Umbilical cord (tissue), 2 donors: ENCODE measurements around the gene PRDX5. TPM values are rescaled to one million over a fixed set of nuclear protein-coding genes. Genes with fewer than 3 reads are reported as not detected.
"Not testable (repeated sequence)": the region's sequence is repeated elsewhere in the genome, so short reads cannot be mapped to it uniquely, and the experiment has no call there.

Experiments
- DNase-seq: peaks from one replicate; pipeline ENCODE4 v3.0.0-alpha.2; 2015; ENCODE audit warnings: low spot score
- total RNA-seq: library from RNA; depleted of rRNA; stranded (reverse); fragments of >200 nt; gene quantifications from one replicate; pipeline ENCODE4 v1.2.3, GENCODE V29; 2014; ENCODE audit warnings: low replicate concordance; ENCODE audit not compliant: insufficient read depth

PRDX5 gene
- total RNA-seq, 1 donor from 2014 or later, result 152 TPM

DNA sequence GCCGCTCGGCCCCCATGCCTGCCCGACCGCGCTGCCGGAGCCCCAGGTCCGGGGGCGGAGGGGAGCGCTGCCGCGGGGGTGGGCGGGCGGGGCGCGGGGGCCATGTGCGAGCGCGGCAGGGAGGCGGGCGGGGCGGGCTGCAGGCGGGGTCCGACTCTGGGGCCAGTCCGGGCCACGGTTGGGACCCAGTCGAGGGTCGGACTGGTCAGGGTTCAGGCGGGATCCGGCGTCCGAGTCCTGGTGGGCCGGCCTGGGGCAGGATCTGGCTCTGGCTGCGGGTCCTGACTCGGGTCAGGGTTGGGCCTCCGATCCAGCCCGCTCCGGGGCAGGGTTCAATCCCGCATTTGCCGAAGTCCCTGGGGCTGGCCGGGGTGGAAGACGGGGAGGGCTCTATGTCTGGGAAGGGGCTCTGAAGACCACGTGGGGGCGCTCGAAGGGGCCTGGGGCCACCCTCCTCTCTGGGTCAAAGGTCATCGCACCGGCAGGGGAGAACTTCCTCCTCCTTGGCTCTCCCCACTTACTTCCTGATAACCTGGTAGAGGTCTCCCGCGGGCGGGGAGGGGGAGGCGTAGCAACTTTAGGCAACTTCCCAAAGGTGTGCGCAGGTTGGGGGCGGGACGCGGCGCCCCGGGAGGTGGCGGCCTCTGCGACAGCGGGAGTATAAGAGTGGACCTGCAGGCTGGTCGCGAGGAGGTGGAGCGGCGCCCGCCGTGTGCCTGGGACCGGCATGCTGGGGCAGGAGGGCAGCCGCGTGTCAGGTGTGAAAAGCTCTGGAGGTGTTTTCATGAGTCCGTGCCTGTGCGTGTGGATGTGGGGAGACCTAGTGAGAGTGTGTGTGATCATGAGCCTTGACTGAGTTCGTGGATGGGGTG is 12.0 kb upstream of the PRDX5 start:
- DNase-seq, result peak; percentile 54

DNA sequence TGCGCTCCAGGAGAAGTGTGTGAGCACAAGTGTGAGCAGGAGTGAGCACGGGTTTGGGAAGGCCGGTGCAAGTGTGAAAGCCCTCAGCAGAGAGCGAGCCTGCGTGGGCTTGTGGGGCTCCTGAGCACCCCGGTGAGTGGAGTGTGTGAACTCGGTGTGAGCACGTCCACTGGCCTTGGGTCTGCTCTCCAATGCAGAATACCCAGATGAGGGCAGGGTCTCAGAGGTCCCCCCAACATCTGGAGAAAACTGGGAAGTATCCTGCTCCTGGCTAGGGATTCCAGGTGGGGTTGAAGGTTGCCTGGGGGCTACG is 11.4 kb upstream of the PRDX5 start:
- DNase-seq, result no peak

DNA sequence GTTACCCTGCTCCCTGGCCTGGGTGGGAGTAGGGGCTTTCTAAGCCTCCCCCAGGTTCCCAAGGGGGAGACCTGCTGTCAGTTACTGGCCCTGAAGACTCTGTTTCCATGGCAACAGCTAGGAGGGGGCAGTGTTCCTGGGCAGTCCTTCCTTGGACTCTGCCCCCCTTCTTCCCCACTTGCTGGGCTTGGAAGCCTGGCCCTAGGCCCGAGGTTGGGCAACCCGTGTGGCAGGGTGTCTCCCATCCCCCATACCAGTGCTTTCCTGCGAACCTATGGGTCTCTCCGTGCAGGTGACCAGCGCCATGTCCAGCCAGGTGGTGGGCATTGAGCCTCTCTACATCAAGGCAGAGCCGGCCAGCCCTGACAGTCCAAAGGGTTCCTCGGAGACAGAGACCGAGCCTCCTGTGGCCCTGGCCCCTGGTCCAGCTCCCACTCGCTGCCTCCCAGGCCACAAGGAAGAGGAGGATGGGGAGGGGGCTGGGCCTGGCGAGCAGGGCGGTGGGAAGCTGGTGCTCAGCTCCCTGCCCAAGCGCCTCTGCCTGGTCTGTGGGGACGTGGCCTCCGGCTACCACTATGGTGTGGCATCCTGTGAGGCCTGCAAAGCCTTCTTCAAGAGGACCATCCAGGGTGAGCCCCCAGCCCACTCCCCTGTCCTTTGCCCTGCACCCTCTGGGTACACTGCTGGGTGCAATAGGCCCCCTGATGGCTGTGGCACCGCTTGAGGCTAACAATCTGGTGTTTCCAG is 10.9 kb upstream of the PRDX5 start:
- DNase-seq, result no peak

DNA sequence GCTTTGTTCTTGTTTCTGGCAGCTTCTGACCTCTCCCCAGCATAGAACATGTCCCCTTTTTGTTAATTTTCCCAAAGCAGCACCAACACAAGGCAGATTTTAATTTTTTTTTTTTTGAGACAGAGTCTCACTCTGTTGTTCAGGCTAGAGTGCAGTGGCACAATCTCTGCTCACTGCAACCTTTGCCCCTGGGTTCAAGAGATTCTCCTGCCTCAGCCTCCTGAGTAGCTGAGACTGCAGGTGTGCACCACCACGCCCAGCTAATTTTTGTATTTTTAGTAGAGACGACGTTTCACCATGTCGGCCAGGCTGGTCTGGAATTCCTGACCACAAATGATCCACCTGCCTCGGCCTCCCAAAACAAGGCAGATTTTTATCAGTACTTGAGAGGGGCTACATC is 10.1 kb upstream of the PRDX5 start:
- not testable (repeated sequence) for DNase-seq

DNA sequence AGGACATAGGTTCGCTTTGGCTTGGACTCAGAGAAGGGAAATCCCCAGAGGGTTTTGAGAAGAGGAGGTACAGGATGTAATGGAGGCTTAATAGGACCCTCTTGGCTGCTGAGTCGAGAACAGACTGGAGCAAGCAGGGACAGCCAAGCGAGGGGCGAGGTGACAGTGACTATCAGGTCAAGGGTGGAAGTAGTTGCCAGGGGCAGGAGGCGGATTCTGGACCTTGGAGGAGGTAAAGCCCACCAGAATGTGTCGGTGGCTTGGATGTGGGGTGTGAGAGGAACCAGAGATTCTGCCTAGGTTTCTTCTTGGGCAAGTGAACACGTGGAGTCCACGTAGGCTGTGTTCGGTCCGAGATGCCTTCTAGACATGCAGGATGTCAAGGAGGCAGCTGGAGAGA is 5.0 kb upstream of the PRDX5 start:
- no peak for DNase-seq

DNA sequence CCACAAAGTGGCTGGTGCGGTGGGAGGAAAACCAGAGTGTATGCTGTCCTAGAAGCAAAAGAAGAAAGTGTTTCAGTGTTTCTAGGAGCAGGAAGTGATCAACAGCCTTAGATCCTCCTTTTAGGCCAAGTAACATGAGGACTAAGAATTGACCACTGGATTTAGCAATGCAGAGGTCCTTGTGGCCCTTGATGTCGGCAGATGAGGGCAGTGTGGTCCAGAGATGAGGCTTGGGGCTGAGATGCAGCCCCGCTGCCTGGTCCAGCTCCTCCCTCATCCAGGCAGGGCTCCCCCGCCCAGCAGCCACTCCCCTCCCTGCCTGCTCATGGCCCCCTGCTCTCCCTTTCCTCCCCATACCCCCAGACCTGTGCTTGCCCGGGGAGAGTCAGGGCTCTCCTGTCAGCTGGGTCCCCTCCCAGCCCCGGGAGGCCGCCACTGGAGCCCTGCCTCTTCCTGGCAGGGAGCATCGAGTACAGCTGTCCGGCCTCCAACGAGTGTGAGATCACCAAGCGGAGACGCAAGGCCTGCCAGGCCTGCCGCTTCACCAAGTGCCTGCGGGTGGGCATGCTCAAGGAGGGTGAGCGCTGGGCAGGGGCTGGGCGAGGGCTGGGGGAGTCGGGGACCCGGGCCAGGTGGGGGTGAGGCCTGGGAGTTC is 4.3 kb upstream of the PRDX5 start:
- no peak for DNase-seq

DNA sequence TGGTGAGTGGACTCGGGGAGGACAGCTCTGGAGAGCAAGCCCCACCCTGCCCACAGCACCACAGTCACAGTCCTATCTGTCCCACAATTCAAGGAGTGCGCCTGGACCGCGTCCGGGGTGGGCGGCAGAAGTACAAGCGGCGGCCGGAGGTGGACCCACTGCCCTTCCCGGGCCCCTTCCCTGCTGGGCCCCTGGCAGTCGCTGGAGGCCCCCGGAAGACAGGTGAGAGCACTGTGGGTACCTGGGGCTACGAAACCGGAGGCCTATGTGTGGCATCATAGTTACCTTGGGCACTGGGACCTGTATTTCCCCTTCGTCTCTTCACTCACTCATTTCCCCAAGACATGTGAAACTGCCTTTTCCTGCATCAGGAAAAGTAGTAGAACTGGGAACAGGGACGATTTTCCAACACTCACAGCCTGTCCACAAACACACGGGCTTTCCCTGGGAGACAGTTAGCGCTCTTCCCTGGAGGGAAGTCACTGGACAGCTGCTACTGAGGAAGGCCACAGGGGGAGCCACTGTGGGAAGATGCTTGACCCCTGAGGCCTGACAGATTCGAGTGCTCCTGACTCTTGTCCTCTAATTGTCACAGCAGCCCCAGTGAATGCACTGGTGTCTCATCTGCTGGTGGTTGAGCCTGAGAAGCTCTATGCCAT is 3.6 kb upstream of the PRDX5 start:
- no peak for DNase-seq

DNA sequence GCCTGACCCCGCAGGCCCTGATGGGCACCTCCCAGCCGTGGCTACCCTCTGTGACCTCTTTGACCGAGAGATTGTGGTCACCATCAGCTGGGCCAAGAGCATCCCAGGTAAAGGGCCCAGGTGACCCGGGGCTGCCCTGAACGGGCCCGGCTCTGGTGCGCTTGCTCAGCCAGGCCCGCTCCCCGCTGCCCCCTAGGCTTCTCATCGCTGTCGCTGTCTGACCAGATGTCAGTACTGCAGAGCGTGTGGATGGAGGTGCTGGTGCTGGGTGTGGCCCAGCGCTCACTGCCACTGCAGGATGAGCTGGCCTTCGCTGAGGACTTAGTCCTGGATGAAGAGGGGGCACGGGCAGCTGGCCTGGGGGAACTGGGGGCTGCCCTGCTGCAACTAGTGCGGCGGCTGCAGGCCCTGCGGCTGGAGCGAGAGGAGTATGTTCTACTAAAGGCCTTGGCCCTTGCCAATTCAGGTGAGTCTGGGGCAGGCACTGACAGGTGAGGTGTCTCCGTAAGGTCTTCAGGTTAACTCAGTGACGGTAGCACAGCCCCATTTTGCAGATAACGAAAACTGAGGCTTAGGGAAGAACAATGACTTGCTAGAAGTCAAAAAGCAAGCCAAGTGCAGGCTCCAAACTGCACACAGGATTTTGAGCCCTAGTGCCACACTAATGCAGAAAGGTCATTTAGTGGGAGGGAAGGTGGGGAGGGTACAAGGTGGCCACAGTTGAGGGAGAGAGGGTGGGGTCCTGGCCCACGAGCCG is 2.9 kb upstream of the PRDX5 start:
- no peak for DNase-seq

DNA sequence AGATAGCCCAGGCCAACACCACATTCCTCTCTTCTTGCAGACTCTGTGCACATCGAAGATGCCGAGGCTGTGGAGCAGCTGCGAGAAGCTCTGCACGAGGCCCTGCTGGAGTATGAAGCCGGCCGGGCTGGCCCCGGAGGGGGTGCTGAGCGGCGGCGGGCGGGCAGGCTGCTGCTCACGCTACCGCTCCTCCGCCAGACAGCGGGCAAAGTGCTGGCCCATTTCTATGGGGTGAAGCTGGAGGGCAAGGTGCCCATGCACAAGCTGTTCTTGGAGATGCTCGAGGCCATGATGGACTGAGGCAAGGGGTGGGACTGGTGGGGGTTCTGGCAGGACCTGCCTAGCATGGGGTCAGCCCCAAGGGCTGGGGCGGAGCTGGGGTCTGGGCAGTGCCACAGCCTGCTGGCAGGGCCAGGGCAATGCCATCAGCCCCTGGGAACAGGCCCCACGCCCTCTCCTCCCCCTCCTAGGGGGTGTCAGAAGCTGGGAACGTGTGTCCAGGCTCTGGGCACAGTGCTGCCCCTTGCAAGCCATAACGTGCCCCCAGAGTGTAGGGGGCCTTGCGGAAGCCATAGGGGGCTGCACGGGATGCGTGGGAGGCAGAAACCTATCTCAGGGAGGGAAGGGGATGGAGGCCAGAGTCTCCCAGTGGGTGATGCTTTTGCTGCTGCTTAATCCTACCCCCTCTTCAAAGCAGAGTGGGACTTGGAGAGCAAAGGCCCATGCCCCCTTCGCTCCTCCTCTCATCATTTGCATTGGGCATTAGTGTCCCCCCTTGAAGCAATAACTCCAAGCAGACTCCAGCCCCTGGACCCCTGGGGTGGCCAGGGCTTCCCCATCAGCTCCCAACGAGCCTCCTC is 2.0 kb upstream of the PRDX5 start:
- not testable (repeated sequence) for DNase-seq

DNA sequence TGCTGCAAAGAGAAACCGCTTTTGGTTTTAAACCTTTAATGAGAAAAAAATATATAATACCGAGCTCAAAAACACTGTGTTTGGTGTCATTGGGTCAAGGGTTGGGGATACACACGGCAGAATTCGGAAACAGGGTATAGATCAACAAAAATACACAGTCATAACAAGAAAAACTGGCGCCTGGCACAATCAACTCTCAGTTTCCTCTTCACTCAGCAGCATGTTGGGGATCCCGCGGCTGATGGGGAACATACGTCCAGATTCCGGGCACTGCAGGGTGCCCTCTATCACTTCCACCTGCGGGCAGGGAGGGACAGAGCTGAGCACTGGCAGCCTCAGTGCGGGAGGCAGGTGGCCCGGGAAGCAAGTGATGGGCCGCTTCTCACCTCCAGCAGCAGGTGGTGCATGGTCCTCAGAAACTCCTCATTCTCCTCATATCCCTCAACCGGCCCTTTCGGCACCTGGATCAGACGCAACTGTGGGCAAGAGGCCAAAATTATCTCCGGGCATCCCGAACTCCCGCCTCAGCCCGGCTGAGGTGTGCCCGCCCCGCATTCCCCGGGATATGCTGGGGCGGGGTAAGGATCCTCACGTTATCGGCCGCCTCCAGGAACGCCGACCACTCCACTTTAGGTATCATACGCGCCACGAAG is 1.1 kb upstream of the PRDX5 start:
- no peak for DNase-seq

DNA sequence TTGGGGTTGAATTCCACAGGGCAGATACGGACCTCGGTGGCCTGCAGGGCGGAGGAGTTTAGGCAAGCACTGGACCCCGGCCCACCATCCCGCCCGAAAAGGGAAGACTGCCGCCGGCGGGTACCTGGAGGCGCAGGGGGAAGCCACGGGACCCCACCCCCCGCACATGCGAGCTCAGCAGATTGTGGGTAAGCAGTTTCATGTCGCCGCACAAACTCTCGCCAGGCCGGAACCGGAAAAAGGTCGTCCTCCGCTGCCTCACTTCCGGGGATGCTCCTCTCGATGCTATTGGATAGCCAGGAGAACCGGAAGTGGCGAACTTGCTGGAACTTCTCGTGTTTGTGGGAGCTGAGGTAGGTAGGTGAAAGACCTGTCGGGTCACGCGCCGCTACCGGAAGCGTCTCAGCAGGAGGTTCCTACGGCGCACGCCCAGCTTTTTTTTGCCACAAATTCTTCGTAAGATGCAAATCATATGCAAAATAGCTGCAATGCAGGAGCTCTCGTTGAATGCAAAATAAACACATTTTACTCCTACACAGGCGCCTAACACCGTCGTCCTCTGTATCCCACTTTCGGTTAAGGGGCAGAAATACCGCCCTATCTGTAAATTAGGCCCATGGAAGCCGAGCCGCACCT is 478 bp upstream of the PRDX5 start, which contains the start of gene TRMT112:
Gene TRMT112, minus strand, starts transcription at position 235 of the 636 bp plus-strand sequence. Its CDS starts 33 bp downstream, at position 202.
- DNase-seq, result peak; percentile 99

DNA sequence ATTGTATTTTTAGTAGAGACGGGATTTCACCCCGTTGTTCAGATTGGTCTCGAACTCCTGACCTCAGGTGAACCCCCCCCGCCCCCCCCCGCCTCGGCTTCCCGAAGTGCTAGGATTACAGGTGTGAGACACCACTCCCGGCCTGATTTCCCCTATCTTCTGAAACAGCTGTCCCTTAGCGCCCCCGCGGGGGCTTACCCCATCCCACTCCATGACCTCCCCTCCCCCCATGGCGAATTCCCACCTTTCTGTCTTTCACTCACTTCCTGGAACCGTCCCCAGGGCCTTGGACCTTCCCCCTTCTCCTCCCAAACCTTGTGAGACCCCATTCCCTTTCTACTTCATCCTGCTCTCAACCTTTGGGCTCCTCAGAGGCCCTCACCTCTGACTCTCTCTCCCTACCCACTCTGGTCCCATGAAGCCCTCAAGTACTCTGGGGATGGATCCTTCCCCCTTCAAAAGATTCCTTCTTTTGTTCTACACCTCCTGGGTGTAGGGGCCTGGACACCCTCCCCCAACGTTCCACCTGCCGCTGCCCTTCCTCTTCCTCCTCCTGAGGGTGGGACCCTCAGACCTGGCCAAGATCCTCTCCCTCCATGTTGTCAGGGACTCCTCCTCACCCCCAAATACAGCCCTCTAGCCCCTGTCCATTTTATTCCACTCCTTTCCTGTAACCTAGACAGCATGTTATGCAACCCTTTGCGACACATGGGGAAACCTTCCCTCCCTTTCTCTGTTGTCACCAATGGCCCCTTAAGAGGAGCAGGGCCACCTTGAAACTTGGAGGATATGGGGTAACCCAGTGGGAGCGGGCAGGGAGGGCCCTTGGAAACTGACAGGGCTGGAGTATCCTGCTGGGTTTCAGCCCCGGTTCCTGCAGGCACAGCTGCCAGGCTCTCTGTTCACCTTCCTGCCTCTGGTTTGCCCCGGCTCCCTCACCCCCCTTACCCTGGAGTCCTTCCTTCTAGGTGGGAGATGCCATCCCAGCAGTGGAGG is 1.1 kb downstream of the PRDX5 start:
- DNase-seq, result no peak

DNA sequence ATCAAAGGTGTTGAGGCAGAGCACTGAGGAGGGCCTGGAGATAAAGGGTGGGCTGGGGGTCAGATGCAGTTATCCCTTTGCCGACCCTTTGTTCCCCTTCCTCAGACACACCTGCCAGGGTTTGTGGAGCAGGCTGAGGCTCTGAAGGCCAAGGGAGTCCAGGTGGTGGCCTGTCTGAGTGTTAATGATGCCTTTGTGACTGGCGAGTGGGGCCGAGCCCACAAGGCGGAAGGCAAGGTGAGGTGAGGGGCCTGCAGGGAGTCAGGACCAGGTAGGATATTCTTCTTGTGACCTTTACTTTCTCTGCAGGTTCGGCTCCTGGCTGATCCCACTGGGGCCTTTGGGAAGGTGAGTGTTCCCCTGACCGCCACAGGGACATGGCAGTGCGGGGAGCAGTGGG is 2.6 kb downstream of the PRDX5 start:
- DNase-seq, result no peak

DNA sequence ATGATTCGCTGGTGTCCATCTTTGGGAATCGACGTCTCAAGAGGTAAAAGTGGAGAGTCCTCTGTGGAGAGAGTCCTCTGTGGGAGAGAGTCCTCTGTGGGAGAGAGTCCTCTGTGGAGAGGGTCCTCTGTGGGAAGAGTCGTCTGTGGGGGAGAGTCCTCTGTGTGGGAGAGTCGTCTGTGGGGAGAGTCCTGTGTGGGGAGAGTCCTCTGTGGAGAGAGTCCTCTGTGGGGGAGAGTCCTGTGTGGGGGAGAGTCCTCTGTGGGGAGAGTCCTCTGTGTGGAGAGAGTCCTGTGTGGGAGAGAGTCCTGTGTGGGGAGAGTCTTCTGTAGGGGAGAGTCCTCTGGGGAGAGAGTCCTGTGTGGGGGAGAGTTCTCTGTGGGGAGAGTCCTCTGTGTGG is 3.1 kb downstream of the PRDX5 start:
- no peak for DNase-seq

DNA sequence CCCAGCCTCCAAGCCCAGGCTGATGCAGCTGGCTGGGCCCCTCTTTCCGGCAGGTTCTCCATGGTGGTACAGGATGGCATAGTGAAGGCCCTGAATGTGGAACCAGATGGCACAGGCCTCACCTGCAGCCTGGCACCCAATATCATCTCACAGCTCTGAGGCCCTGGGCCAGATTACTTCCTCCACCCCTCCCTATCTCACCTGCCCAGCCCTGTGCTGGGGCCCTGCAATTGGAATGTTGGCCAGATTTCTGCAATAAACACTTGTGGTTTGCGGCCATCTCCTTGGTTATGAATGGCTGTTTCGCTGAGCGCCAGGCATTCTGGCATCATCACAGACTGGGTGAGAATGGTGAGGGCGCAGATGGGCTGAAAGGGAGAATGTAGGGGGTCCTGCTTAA is 3.6 kb downstream of the PRDX5 start:
- no peak for DNase-seq

DNA sequence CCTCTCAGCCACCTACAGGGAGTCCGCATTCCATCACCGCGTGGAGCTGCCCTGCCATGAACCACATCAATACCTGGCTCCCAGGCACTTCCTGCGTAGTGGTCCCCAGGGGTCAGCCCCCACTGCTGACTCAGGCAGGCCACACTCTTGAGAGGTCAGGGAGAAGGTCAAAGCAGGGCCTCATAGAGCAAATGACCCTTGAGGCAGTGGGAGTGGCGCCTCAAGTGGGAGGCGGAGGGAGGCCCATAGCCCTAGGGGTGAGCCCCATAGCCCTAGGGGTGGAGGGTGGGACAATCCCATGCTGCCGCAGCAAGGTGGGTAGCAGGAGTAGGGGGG is 5.0 kb downstream of the PRDX5 start:
- no peak for DNase-seq

DNA sequence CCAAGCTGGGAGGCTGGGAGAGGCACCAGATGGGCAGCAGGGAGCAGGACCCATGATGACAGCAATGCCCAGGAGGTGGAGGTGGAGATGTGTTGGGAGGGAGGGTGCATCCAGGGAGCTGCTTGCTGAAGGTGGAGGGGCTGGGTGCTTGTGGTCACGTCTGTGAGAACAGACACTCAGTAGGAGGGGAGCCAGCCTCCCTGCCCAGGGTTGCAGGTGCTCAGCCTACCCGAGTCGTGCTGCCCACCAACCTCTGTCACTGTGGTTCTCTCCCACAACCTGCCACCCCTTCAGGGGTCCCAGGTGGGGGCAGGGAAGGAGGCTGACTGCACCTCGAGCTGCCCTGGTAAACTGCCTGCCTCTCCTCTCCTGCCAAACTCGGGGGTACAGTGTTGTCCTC is 5.5 kb downstream of the PRDX5 start:
- DNase-seq, result no peak

DNA sequence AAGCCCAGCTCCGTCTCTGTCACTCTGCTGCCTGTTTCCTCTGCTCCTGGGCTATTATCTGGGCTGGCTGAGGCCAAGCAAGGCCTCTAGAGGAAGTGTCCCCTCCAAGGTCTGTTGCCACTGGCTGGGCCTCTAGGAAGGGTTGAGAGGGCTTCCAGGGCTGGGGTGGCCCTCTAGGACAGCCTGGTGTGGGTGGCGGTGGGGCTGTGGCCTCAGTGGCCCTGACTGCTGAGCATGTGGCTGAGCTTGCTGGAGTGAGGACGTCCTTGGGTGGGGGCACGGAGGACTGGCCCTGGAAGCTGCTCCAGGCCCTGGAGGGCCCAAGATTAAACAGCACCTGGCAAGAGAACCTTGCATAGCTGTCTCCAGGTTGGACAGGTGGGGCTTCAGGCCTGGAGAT is 6.1 kb downstream of the PRDX5 start:
- DNase-seq, result not testable (repeated sequence)
